Astrocyte (in vitro differentiated cells and primary cell): ENCODE measurements around the gene SMO.

Experiments used
- CTCF ChIP-seq: IDR thresholded peaks from 2 replicates; pipeline ENCODE4 v1.5.1; 2011; ENCODE audit warnings: low read depth, mild to moderate bottlenecking, inconsistent platforms, low read length, moderate library complexity; ENCODE audit not compliant: insufficient read depth
- EZH2 ChIP-seq: IDR thresholded peaks from 2 replicates; pipeline ENCODE4 v1.6.1; 2012; ENCODE audit warnings: mild to moderate bottlenecking, low read length, inconsistent platforms; ENCODE audit not compliant: insufficient read depth

DNA sequence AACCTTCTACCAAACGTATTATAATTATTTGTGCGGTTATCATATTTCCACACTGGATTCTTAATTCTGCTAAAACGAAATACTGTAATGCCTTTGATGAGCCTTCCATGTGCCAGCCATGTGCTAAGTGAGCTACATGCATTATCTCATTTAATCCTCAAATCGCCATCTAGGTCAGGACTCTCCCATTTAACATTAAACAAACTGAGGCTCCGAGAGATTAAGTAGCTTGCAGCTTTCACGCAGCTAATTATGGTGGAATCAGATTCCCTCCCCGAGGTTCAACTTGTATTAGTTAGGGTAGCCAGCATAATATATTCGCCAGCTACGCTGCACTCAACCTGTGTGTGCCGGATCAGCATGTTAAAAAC is 44.7 kb upstream of the SMO start:
- TF ChIP-seq EZH2 (no peak), CTCF (no peak)
